HFFc6 (cell line): Measurements from ENCODE around the gene PCSK6. TPM values are rescaled to one million over a fixed set of nuclear protein-coding genes. Genes with fewer than 3 reads are reported as not detected.

Source experiments
- DNase-seq: peaks from one replicate; pipeline ENCODE4 v3.0.0-alpha.2; 2018
- H3K27ac Mint-ChIP-seq: 2 replicates; pipeline ENCODE4 v1.8.0; 2020; ENCODE audit warnings: mild to moderate bottlenecking, mixed read lengths
- H3K27me3 Mint-ChIP-seq: 2 replicates; pipeline ENCODE4 v1.8.0; 2021; ENCODE audit warnings: mild to moderate bottlenecking, moderate library complexity, mixed read lengths; ENCODE audit not compliant: insufficient read depth
- H3K36me3 Mint-ChIP-seq: 2 replicates; pipeline ENCODE4 v1.8.0; 2021; ENCODE audit warnings: low read depth, mixed read lengths
- H3K4me1 Mint-ChIP-seq: 2 replicates; pipeline ENCODE4 v1.8.0; 2020; ENCODE audit warnings: low read depth, mixed read lengths
- H3K4me3 Mint-ChIP-seq: 2 replicates; pipeline ENCODE4 v1.8.0; 2020; ENCODE audit warnings: mild to moderate bottlenecking, moderate library complexity, mixed read lengths
- H3K9me3 Mint-ChIP-seq: 2 replicates; pipeline ENCODE4 v1.8.0; 2020; ENCODE audit warnings: mild to moderate bottlenecking, mixed read lengths
- CTCF ChIP-seq: fragments of 200-600 bp; sonication (generic); IDR thresholded peaks from 2 replicates; pipeline ENCODE4 v1.5.0; 2021; ENCODE audit warnings: antibody characterized with exemption, mild to moderate bottlenecking
- total RNA-seq, 6 experiments: library from RNA; stranded (reverse); fragmentation: NEBNext Ultra II Directional; extraction: Animal tissue kit (Norgen Biotek cat#: 25700); gene quantifications; 2 replicates in 1 of 6; 3 replicates in 5 of 6; pipeline ENCODE4 v1.2.3, GENCODE V29; 2021

The PCSK6 gene
- total RNA-seq, 6 experiments from 2014 or later: not detected

DNA sequence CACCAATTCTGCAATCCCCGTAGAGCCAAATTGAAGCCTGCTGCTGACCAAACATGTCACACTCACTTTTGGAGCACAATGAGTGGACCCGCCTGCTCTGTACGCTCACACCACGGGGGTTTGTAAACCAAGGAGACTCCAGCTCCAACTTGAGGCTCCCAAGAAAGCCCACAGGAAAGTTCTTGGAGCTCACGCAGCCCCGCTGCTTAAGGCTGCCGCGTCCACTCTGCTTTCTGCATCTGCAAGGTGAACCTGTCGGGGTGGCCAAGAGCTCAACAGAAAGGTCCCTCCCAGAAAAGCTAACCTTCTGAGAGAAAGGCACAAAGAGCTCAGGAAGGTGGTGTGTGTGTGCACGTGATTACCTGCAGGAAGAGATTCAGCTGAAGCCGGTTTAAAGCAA lies 94.9 kb downstream of the PCSK6 start:
- H3K36me3 Mint-ChIP-seq: no peaks in the 10 kb centered on the region
- no peak for TF ChIP-seq CTCF
- no peaks in the 10 kb centered on the region for H3K4me1 Mint-ChIP-seq

GRCh38 chr15:101394056-101394630 lies 95.4 kb downstream of the PCSK6 start:
- H3K9me3 Mint-ChIP-seq: no peaks in the 10 kb centered on the region
- H3K4me1 Mint-ChIP-seq: no peaks in the 10 kb centered on the region
- no peak for DNase-seq
- no peaks in the 10 kb centered on the region for H3K36me3 Mint-ChIP-seq
- no peak overlapping the region for H3K27ac Mint-ChIP-seq
- H3K4me3 Mint-ChIP-seq: no peak overlapping the region
- TF ChIP-seq CTCF: no peak
- peaks cover 54% of the 10 kb centered on the region for H3K27me3 Mint-ChIP-seq

More for the DNA sequence above, 94.9 kb downstream of the PCSK6 start:
- Mint-ChIP-seq H3K4me3 (no peak overlapping the region), H3K27me3 (peaks cover 48% of the 10 kb centered on the region), H3K9me3 (no peaks in the 10 kb centered on the region), H3K27ac (no peak overlapping the region)
- no peak for DNase-seq

GRCh38 chr15:101393172-101393571 lies 96.3 kb downstream of the PCSK6 start:
- H3K4me1 Mint-ChIP-seq: no peaks in the 10 kb centered on the region
- no peak for DNase-seq
- peaks cover 57% of the 10 kb centered on the region for H3K27me3 Mint-ChIP-seq
- no peak for TF ChIP-seq CTCF
- no peaks in the 10 kb centered on the region for H3K9me3 Mint-ChIP-seq
- no peak overlapping the region for H3K27ac Mint-ChIP-seq
- no peaks in the 10 kb centered on the region for H3K36me3 Mint-ChIP-seq
- H3K4me3 Mint-ChIP-seq: no peak overlapping the region

- H3K4me3 Mint-ChIP-seq: no peak overlapping the region
- H3K27me3 Mint-ChIP-seq: peaks cover 58% of the 10 kb centered on the region
- DNase-seq: no peak
- no peaks in the 10 kb centered on the region for H3K9me3 Mint-ChIP-seq
- H3K27ac Mint-ChIP-seq: no peak overlapping the region
- H3K4me1 Mint-ChIP-seq: no peaks in the 10 kb centered on the region
- H3K36me3 Mint-ChIP-seq: no peaks in the 10 kb centered on the region
- no peak for TF ChIP-seq CTCF
Observed at GRCh38 chr15:101391981-101392640, 97.4 kb downstream of the PCSK6 start.

DNA sequence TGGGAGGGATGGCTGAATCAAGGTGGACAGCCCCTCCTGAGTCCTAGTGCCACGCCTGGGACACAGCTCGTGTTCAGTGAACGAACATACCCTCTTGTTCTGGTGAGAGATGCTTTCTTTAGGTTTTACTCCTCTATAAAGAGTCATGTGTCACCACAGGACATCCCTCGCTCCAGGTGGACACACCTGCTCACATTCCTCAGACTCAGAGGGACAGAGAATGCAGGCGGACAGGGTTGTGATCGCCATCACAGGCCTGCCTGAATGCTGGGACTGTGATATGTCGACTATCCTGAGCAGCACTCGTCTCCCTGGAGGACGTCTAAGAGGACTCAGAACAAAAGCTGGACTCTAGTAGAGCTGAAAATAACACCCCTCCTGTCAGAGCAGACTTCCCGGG lies 98.1 kb downstream of the PCSK6 start:
- Mint-ChIP-seq H3K27ac (no peak overlapping the region), H3K27me3 (peaks cover 64% of the 10 kb centered on the region), H3K36me3 (no peaks in the 10 kb centered on the region), H3K4me1 (no peaks in the 10 kb centered on the region), H3K9me3 (no peaks in the 10 kb centered on the region), H3K4me3 (no peak overlapping the region)
- DNase-seq: no peak
- no peak for TF ChIP-seq CTCF
